Breast epithelium (tissue), 4 donors: Measurements from ENCODE around the gene MSX2. TPM values are rescaled to one million over a fixed set of nuclear protein-coding genes. Genes with fewer than 3 reads are reported as not detected.

Experiments
- DNase-seq, 2 donors: peaks; one replicate each; pipeline ENCODE4 v3.0.0-alpha.2; 2019; ENCODE audit warnings: low spot score in 2 of 2
- H3K27ac ChIP-seq, 2 donors: fragments of 200-600 bp; sonication (generic) in 1 of 2; one replicate each; pipeline ENCODE4 v1.5.1; 2016 to 2019; ENCODE audit warnings: mild to moderate bottlenecking in 1 of 2
- H3K27me3 ChIP-seq, 2 donors: fragments of 200-600 bp; sonication (generic) in 1 of 2; one replicate each; pipeline versions ENCODE4 v1.5.1 to v1.6.0; 2017 to 2019; ENCODE audit warnings: control low read depth in 1 of 2, mild to moderate bottlenecking in 1 of 2
- H3K36me3 ChIP-seq: fragments of 200-600 bp; one replicate; pipeline ENCODE4 v1.5.1; 2019
- H3K4me1 ChIP-seq, 2 donors: fragments of 200-600 bp; sonication (generic); one replicate each; pipeline ENCODE4 v1.5.1; 2016 to 2019; ENCODE audit warnings: control low read depth in 1 of 2
- H3K4me3 ChIP-seq, 3 donors: fragments of 200-600 bp; sonication (generic); 1 replicate in 2 of 3; 2 replicates in 1 of 3; pipeline ENCODE4 v1.5.1; 2016 to 2019; ENCODE audit warnings: mild to moderate bottlenecking in 3 of 3, moderate library complexity in 2 of 3
- H3K9me3 ChIP-seq, 2 donors: fragments of 200-600 bp; sonication (generic) in 1 of 2; one replicate each; pipeline ENCODE4 v1.5.1; 2016 to 2019; ENCODE audit warnings: control low read depth in 1 of 2
- CTCF ChIP-seq, 3 donors: fragments of 450-650 bp; IDR thresholded peaks; one replicate each; pipeline ENCODE4 v1.5.1; 2016 to 2017; ENCODE audit warnings: antibody characterized with exemption in 3 of 3, mild to moderate bottlenecking in 3 of 3, moderate library complexity in 3 of 3
- POLR2A ChIP-seq: fragments of 450-650 bp; IDR thresholded peaks from one replicate; pipeline ENCODE4 v1.6.1; 2016; ENCODE audit warnings: antibody characterized with exemption, mild to moderate bottlenecking, moderate library complexity
- POLR2AphosphoS5 ChIP-seq, 3 donors: sonication (generic); formaldehyde crosslinking; IDR thresholded peaks; one replicate each; pipeline ENCODE4 v1.6.1; 2017; ENCODE audit warnings: antibody characterized with exemption in 3 of 3
- intact Hi-C: fragments of 100-400 bp; cut with DNase I; formaldehyde crosslinking; loops from one replicate; pipeline ENCODE4 v1.15.1; 2023; ENCODE audit warnings: low total_unique reads
- total RNA-seq, 3 donors: library from RNA; depleted of rRNA; stranded (reverse); fragments of >200 nt; gene quantifications; one replicate each; pipeline ENCODE4 v1.1.0, GENCODE V29; 2016

Gene MSX2
- total RNA-seq, 3 donors from 2014 or later: 1.6 to 12.7 (median 11.5) TPM

GRCh38 chr5:174731214-174732035 lies 7.0 kb downstream of the MSX2 start:
- no peak overlapping the region for H3K27ac ChIP-seq
- TF ChIP-seq CTCF (IDR thresholded peaks at IDR 0.05): no peak
- TF ChIP-seq POLR2A: no peak
- no peak for TF ChIP-seq POLR2AphosphoS5 (IDR thresholded peaks at IDR 0.05)
- H3K4me1 ChIP-seq: no peaks in the 10 kb centered on the region
- H3K36me3 ChIP-seq: no peaks in the 10 kb centered on the region
- H3K27me3 ChIP-seq: peaks cover 0 to 33% of the 10 kb centered on the region in 2 donors
- no peak for DNase-seq
- intact Hi-C loops: no loop called here
- no peak overlapping the region for H3K4me3 ChIP-seq
- H3K9me3 ChIP-seq: no peaks in the 10 kb centered on the region

- H3K27me3 ChIP-seq: peaks cover 0 to 37% of the 10 kb centered on the region in 2 donors
- TF ChIP-seq CTCF (IDR thresholded peaks at IDR 0.05) (no peak), POLR2AphosphoS5 (IDR thresholded peaks at IDR 0.05) (no peak), POLR2A (no peak)
- H3K36me3 ChIP-seq: no peaks in the 10 kb centered on the region
- H3K4me3 ChIP-seq: no peak overlapping the region
- intact Hi-C loops: no loop called here
- no peaks in the 10 kb centered on the region for H3K9me3 ChIP-seq
- no peaks in the 10 kb centered on the region for H3K4me1 ChIP-seq
- H3K27ac ChIP-seq: no peak overlapping the region
- DNase-seq: no peak
These were observed 7.9 kb downstream of the MSX2 start for GRCh38 chr5:174732036-174733020.

GRCh38 chr5:174733091-174733690 lies 8.8 kb downstream of the MSX2 start:
- Histone ChIP-seq H3K27me3 (peaks cover 0 to 37% of the 10 kb centered on the region in 2 donors), H3K27ac (no peak overlapping the region), H3K9me3 (no peaks in the 10 kb centered on the region), H3K4me3 (no peak overlapping the region), H3K36me3 (no peaks in the 10 kb centered on the region), H3K4me1 (no peaks in the 10 kb centered on the region)
- DNase-seq: no peak
- TF ChIP-seq CTCF (IDR thresholded peaks at IDR 0.05) (no peak), POLR2AphosphoS5 (IDR thresholded peaks at IDR 0.05) (no peak), POLR2A (no peak)
- intact Hi-C loops: no loop called here

GRCh38 chr5:174733836-174734235 lies 9.5 kb downstream of the MSX2 start:
- peaks cover 0 to 37% of the 10 kb centered on the region in 2 donors for H3K27me3 ChIP-seq
- no peak for DNase-seq
- intact Hi-C loops: no loop called here
- H3K9me3 ChIP-seq: no peaks in the 10 kb centered on the region
- no peaks in the 10 kb centered on the region for H3K36me3 ChIP-seq
- H3K4me1 ChIP-seq: no peaks in the 10 kb centered on the region
- H3K4me3 ChIP-seq: no peak overlapping the region
- H3K27ac ChIP-seq: no peak overlapping the region
- TF ChIP-seq POLR2A (no peak), POLR2AphosphoS5 (IDR thresholded peaks at IDR 0.05) (no peak), CTCF (IDR thresholded peaks at IDR 0.05) (no peak)
